Epithelial cell of proximal tubule (primary cell): ENCODE results near the gene OR6C1. TPM values are rescaled to one million over a fixed set of nuclear protein-coding genes. Genes with fewer than 3 reads are reported as not detected.

Experiments
- DNase-seq: peaks from one replicate; pipeline ENCODE4 v3.0.0-alpha.2; 2011; ENCODE audit warnings: low read depth
- H3K4me3 ChIP-seq: 2 replicates; pipeline ENCODE4 v1.5.1; 2011; ENCODE audit warnings: low read depth, mild to moderate bottlenecking, low read length
- CTCF ChIP-seq: conservative IDR thresholded peaks from 2 replicates; pipeline ENCODE4 v1.5.1; 2012; ENCODE audit warnings: low read depth, mild to moderate bottlenecking, low read length
- total RNA-seq: library from RNA; depleted of rRNA; stranded (reverse); fragments of >200 nt; gene quantifications from 2 replicates; pipeline ENCODE4 v1.2.3, GENCODE V29; 2015

The OR6C1 gene
- total RNA-seq, 1 donor from 2014 or later: not detected

DNA sequence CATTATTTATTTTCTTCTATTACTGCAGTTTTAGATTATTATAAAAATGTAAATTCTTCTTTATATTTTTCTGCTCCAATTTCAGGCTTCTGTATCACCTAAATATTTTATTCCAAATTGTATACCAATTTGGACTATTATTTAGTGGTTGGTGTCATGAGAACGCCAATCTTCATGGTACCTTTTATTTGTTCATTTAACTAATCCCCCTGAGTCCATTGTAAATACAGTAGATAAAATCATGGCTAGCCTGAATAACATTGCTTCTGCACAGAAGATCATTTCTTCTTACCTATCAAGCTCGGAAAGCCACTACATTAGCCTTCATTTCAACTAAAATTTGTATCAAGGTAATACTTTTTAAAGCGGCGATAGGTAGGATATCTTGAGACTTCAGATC, 48.5 kb downstream of the OR6C1 start, which contains the start of gene OR6C75:
Gene OR6C75 (plus strand): TSS at position 301 of the 400 bp plus-strand sequence. CDS start 2,136 bp downstream, outside the sequence.
- H3K4me3 ChIP-seq: no peak within 1 kb of the TSS
- no peak for TF ChIP-seq CTCF
- no peak for DNase-seq

GRCh38 chr12:55365086-55365485, 50.9 kb downstream of the OR6C1 start:
- TF ChIP-seq CTCF: no peak
- no peak for DNase-seq
- H3K4me3 ChIP-seq: no peak overlapping the region

Other genes starting within 250 kb of the OR6C1 start
- gene OR9K2, start 187.9 kb upstream of the OR6C1 start, total RNA-seq: not detected in 2 replicates
- not detected in 2 replicates for gene OR10A7, start 93.3 kb upstream of the OR6C1 start, total RNA-seq
- not detected in 2 replicates for gene OR6C74, start 69.7 kb upstream of the OR6C1 start, total RNA-seq
- gene OR6C6, start 17.8 kb upstream of the OR6C1 start, total RNA-seq: not detected in 2 replicates
- not detected in 2 replicates for gene OR6C3, start 16.4 kb downstream of the OR6C1 start, total RNA-seq
- gene OR6C75, start 48.6 kb downstream of the OR6C1 start, total RNA-seq: 0.29 TPM in 1 of 2 replicates, not detected in the other
- gene OR6C65, start 86.2 kb downstream of the OR6C1 start, total RNA-seq: not detected in 2 replicates
- not detected in 2 replicates for gene OR6C76, start 111.9 kb downstream of the OR6C1 start, total RNA-seq
- gene OR6C2, start 129.7 kb downstream of the OR6C1 start, total RNA-seq: not detected in 2 replicates
- not detected in 2 replicates for gene OR6C70, start 155.8 kb downstream of the OR6C1 start, total RNA-seq
- gene OR6C68, start 178.0 kb downstream of the OR6C1 start, total RNA-seq: not detected in 2 replicates
- not detected in 2 replicates for gene OR6C4, start 235.3 kb downstream of the OR6C1 start, total RNA-seq